Measurements from ENCODE around the gene MED29. TPM values are rescaled to one million over a fixed set of nuclear protein-coding genes. Genes with fewer than 3 reads are reported as not detected.

Gene MED29, protein sequence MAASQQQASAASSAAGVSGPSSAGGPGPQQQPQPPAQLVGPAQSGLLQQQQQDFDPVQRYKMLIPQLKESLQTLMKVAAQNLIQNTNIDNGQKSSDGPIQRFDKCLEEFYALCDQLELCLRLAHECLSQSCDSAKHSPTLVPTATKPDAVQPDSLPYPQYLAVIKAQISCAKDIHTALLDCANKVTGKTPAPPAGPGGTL
- total RNA-seq = 25.6 and 28.4 TPM in 2 replicates

DNA sequence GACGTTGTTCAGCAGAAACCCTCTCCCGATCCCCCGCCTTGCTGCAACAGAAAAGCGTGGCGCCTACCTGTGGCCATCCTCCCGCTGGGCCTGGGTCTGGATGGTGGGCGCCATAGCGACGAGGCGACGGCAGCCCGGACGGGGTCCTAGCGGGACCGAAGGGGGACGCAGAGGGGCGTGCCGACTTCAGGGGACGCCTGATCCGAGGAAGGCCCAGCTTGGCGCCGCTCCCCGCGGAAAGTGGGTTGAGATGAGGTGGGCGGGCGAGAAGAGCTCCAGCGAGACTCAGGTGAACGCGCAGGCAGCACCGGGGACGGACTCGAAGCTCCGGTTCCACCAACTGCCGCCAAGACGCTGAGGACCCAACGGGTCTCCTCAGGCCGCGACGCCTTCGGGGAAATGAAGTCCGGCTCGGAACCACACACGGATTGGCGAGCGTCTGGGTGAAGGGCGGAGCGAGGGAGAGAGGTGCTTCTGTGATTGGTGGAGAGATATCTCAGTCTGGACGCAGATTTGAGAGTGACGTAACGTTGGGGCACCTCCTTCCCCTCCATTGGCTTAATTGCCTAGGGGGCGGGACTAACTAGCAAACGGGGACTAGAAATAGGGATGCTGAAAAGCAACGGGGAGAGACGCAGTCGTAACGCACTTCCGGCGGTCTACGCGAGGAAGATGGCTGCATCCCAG, at the start of gene MED29, which contains the start of gene PAF1:
MED29 (plus strand) TSS at position 628 of the 687 bp plus-strand sequence; CDS start at position 673, 45 bp downstream.
PAF1 (minus strand) TSS at position 356 of the 687 bp plus-strand sequence; CDS start at position 114, 242 bp downstream.

DNA sequence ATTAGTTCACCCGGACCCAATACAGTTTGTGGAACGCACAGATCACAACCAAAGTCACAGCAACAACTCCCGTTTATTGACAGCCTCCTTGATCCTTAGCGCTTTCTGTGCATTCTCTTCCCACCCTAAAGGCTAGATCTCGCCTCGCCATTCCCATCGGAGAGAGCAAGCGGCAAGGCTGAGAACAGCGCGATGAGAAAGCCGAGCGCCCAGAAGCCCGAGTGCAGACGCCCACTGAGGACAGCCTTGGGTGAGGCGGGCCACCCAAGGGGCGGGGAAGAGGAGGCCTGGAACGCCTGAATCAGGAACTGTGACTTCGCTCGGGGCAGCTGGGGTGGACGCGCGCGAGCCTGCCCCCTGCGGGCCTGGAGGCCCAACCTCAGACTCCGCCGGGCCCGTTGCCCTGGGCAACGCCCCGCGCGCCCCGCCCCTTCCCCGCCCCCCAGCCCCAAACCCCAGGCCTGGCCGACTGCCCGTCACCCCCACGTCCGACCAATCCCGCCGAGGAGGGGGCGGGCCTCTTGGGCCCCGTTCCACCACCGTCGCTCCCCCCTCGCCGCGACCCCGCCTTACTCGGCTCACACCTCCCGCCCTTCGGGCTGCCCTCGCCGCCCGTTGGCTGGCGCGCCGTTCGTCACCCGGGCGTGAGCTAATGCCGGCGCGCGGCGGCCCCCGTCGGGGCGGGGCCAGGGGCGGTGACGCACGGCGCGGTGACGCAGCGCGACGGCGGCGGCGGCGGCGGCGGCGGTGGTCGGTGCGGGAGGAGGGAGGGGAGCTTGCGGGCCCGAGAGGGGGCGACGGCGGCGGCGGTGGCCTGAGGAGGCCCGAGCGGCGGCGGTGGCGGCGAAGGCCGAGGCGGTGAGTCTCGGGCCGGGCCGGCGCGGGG, 49.2 kb upstream of the MED29 start, which contains the start of gene SAMD4B:
SAMD4B (plus strand) TSS at position 703 of the 886 bp plus-strand sequence. CDS start 14,473 bp downstream, outside the sequence.

DNA sequence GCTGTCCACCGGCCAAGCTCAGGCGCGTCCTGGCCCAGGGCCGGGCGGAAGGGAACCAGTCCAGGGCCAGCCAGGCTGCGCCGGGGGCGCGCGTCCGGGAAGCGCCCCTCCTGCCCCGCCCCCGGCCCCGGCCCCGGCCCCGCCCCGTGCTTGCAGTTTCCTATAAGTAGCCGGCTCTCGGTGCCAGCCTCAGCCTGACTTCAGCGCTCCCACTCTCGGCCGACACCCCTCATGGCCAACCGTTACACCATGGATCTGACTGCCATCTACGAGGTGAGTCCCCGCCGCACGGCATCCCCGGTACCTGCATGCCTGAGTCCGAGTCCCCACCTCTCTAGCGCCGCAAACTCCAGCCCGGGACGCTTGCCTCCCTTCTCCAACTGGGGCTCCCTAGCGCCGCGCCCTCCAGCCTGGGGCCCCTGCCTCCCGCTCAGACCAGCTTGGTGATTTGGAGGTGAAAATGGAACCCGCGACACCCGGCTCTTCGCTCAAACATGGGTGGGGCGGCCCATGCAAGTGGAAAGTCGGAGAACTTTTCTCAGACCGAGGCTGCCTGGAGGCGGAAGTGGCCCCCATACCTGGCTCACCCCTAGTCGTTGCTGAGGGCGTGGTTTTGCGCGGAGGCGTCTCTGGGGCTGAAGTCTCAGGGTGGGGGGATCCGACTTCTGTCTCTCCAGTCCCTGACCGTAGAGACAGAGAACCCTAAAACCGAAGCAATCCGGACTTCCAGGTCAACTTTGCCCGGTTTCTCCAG, 15.7 kb downstream of the MED29 start, which contains the start of gene ZFP36:
ZFP36 (plus strand) TSS at position 192 of the 754 bp plus-strand sequence; CDS start at position 250, 58 bp downstream.

DNA sequence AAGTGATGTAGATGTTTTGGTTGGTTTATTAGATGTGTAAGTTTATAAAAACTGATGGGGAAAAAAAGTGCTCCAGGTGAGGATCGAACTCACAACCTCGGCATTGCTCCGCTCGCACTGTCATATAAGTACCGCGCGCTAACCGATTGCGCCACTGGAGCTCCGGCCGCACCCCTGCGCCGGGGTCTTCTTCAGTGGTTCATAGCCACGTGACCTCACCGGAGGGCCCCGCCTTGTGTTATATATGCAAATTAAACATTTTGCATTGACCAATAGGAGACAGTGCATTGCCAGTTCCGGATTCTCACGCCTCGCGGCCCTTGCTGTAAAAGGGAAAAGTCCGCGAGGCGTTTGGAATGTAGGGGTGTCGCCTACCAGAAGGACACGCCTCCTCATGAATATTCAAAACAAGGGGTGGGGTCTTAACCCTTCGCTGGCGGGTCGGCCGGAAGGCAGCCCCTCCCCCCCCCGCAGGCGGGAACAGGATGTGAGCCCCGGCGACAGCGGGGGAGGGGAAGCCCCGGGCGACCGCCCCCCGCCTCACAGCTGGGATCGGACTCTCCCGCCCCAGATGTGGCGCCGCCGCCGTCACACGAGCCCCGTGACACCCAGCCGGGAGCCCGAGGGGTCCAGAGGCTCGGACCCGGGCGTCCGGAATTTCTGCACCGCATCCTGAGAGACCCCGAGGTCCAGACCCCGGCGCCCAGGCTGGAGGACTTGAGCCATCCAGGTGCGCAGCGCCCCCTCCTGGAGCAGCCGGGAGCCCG, 21.1 kb downstream of the MED29 start, which contains the start of gene PLEKHG2:
PLEKHG2 (plus strand) TSS at position 570 of the 767 bp plus-strand sequence. CDS start 1,418 bp downstream, outside the sequence.

DNA sequence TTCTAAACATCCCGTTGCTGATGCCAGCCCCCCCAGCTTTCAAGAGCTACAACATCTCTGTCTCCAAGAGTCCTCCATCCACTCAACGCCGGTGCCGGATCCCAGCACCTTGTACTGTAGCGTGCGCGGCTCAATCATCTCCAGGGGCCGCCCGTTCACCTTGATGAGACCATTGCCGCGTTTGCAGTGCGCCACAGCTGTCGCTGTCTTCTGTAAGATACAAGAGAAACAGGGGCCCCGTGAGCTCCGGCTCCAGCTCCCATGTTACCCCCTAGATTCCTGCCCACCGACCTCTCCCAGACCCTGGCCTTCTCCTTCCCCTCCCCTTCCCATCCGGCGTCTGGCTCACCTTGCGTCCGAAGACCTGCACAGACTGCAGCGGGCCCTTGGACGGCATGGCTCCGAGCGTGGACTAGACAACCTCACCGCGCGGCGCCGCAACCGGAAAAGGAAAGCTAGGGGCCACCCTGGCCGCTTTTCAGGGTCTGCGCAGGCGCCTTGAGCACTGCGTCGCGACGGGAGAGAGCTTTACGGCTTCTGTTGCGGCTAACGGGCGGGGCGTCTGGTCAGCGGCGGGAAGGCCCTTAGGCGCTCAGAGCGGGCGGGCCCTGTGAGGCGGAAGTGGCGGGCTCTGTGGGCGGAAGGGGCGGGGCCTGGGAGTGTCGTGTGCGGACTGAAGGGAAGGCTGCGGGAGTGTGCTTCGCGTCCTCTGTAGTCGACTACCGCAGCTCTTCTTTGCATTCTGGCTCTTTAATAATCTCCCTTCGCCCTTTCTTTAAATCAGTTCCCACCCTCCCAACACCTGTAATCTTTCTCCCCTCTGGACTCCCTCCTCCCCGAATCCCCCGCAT, 44.5 kb downstream of the MED29 start, which contains the start of gene RPS16:
RPS16 (minus strand) TSS at position 451 of the 851 bp plus-strand sequence; CDS start at position 397, 54 bp downstream.

DNA sequence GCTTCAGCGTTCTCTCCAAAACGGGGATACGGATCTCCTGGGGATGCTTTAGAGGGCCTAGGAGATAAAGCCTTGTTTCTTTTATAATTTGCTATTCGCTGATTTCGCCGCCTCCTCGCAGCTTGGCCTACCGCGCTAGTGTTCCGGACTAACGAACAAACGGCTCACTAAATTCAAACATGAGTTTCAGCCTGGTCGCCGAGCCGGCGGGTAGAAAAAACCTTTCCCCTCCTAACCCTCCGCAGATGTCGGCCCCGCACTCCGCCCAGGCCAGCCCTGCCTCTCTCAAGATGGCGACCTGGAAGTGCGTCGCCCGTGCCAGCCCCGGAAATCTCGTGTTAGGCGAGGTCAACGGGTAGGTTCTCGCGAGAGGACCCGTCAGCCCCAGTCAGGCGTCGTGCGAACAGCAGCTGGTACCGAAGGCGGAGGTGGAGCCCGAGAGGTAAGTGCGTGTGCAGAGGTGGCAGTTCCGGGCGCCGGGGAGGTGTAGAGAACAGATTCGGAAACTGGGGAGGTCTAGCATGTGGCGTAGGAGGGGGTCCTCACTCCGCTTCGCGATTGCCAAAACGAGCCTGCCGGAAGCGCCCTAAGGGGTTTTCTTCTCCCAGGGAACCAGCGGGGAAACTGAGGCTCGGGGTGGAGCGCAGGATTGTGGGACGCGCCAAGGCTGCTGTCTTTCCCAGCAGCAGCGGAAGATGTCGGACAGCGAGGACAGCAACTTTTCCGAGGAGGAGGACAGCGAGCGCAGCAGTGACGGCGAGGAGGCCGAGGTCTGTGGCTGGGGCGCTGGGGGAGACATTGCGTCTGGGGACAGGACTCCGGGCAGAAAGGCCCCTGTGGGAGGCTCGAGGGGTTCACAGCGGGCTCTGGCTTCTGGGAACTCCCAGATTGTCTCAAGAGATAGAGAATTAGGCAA, 54.3 kb downstream of the MED29 start, which contains the start of gene SUPT5H:
SUPT5H (plus strand) TSS at position 387 of the 916 bp plus-strand sequence; CDS start at position 696, 309 bp downstream.

Small RNAs within 50 kb of the gene (small RNA-seq; reads per million reads assigned to genes)
- gene AC011445.2 (not detected), gene MIR4530 (not detected), gene RN7SL566P (not detected)

Other genes starting within 250 kb of the MED29 start
- 0.13 TPM in 1 of 2 replicates, not detected in the other for gene NCCRP1, start 194.4 kb upstream of the MED29 start, total RNA-seq
- gene SYCN, start 187.1 kb upstream of the MED29 start, total RNA-seq = not detected in 2 replicates
- gene IFNL3, start 146.4 kb upstream of the MED29 start, total RNA-seq = not detected in 2 replicates
- not detected in 2 replicates for gene IFNL4, start 142.5 kb upstream of the MED29 start, total RNA-seq
- not detected in 2 replicates for gene IFNL2, start 123.0 kb upstream of the MED29 start, total RNA-seq
- gene IFNL1, start 95.0 kb upstream of the MED29 start, total RNA-seq = not detected in 2 replicates
- 0.11 and 0.13 TPM in 2 replicates for gene LRFN1, start 70.5 kb upstream of the MED29 start, total RNA-seq
- gene GMFG, start 55.3 kb upstream of the MED29 start, total RNA-seq = not detected in 2 replicates
- 47.0 and 52.7 TPM in 2 replicates for gene SAMD4B, start 49.0 kb upstream of the MED29 start, total RNA-seq
- gene PAF1, start 272 bp upstream of the MED29 start, total RNA-seq = 30.4 and 38.5 TPM in 2 replicates
- gene ZFP36, start 15.5 kb downstream of the MED29 start, total RNA-seq = 14.2 and 24.2 TPM in 2 replicates
- 8.8 and 11.6 TPM in 2 replicates for gene PLEKHG2, start 21.3 kb downstream of the MED29 start, total RNA-seq
- 92.2 and 134 TPM in 2 replicates for gene RPS16, start 44.6 kb downstream of the MED29 start, total RNA-seq
- 74.3 and 98.4 TPM in 2 replicates for gene SUPT5H, start 54.2 kb downstream of the MED29 start, total RNA-seq
- 39.0 and 39.7 TPM in 2 replicates for gene TIMM50, start 89.5 kb downstream of the MED29 start, total RNA-seq
- gene DLL3, start 107.6 kb downstream of the MED29 start, total RNA-seq = 0.11 and 0.13 TPM in 2 replicates
- not detected in 2 replicates for gene SELENOV, start 123.8 kb downstream of the MED29 start, total RNA-seq
- gene EID2B, start 141.5 kb downstream of the MED29 start, total RNA-seq = 2.8 and 3.3 TPM in 2 replicates
- gene EID2, start 148.8 kb downstream of the MED29 start, total RNA-seq = 8.5 and 9.8 TPM in 2 replicates
- not detected in 2 replicates for gene LGALS13, start 211.1 kb downstream of the MED29 start, total RNA-seq